Measurements from ENCODE around the gene CDC14A. TPM values are rescaled to one million over a fixed set of nuclear protein-coding genes. Genes with fewer than 3 reads are reported as not detected.

The CDC14A gene
- total and polyA plus RNA-seq, 12 donors, result 1.4 to 4.0 (median 3.1) TPM

- intact Hi-C loops (cut with DNase I), result loop anchor here in 8 of 10 donors (5.0 to 10.0 kb wide), 11 partner anchors 42 to 540 kb away; partner anchors contain the start of genes RTCA (in 2 of the 8), EXTL2 (in 1 of the 8), SASS6 (in 1 of the 8) and SLC30A7 (in 1 of the 8)
- WGBS, 2 donors, result 24 to 46% methylated on average over 2 of the region's 2 CpGs
- H3K4me1 ChIP-seq, result peaks cover 3 to 64% (median 58%) of the 10 kb centered on the region in 9 donors
- no peak for TF ChIP-seq CTCF (IDR thresholded peaks at IDR 0.05)
- DNase-seq (no peak), ATAC-seq (no peak)
- H3K9me3 ChIP-seq, result no peaks in the 10 kb centered on the region
- no peaks in the 10 kb centered on the region for H3K27me3 ChIP-seq
- peak overlapping the region in 1 of 10 donors; percentile 5 for H3K27ac ChIP-seq
- H3K36me3 ChIP-seq, result peaks cover 0 to 5% (median 0%) of the 10 kb centered on the region in 9 donors
- peak overlapping the region in 2 of 10 donors; percentile 75 to 84 for H3K4me3 ChIP-seq
Measured at GRCh38 chr1:100354971-100355394, 2.7 kb downstream of the CDC14A start.

GRCh38 chr1:100358210-100358609 is 5.9 kb downstream of the CDC14A start:
- WGBS, 2 donors, result 40 to 59% methylated on average over 2 of the region's 2 CpGs
- no peak for DNase-seq
- Histone ChIP-seq H3K27me3 (no peaks in the 10 kb centered on the region), H3K4me3 (no peak overlapping the region), H3K36me3 (peaks cover 0 to 11% (median 0%) of the 10 kb centered on the region in 9 donors), H3K27ac (peak overlapping the region in 7 of 10 donors; percentile 10 to 50 (median 32)), H3K9me3 (no peaks in the 10 kb centered on the region), H3K4me1 (peaks cover 3 to 77% (median 69%) of the 10 kb centered on the region in 9 donors)
- intact Hi-C loops (cut with DNase I), result loop anchor here in 6 of 10 donors (5.0 to 10.0 kb wide), 6 partner anchors 79 to 537 kb away; partner anchors contain the start of genes EXTL2 (in 1 of the 6), RTCA (in 1 of the 6), SASS6 (in 1 of the 6) and SLC30A7 (in 1 of the 6)
- no peak for ATAC-seq
- TF ChIP-seq CTCF (IDR thresholded peaks at IDR 0.05), result peak in 7 of 9 donors; percentile 15 to 43 (median 41)

GRCh38 chr1:100359139-100359538 is 6.8 kb downstream of the CDC14A start:
- Histone ChIP-seq H3K36me3 (peaks cover 0 to 11% (median 0%) of the 10 kb centered on the region in 9 donors), H3K27me3 (no peaks in the 10 kb centered on the region), H3K4me1 (peaks cover 0 to 68% (median 60%) of the 10 kb centered on the region in 9 donors), H3K9me3 (no peaks in the 10 kb centered on the region), H3K4me3 (no peak overlapping the region), H3K27ac (no peak overlapping the region)
- TF ChIP-seq CTCF (IDR thresholded peaks at IDR 0.05), result no peak
- DNase-seq (no peak), ATAC-seq (peak in 2 of 8 donors; percentile 34 to 35)
- intact Hi-C loops (cut with DNase I), result loop anchor here in 6 of 10 donors (5.0 to 10.0 kb wide), 6 partner anchors 78 to 536 kb away; partner anchors contain the start of genes EXTL2 (in 1 of the 6), RTCA (in 1 of the 6), SASS6 (in 1 of the 6) and SLC30A7 (in 1 of the 6)
- WGBS, 2 donors, result 77 to 87% methylated on average over 1 of the region's 1 CpG

- DNase-seq, result peak; percentile 47 to 49
- Histone ChIP-seq H3K4me1 (peaks cover 0 to 50% (median 42%) of the 10 kb centered on the region in 9 donors), H3K9me3 (no peaks in the 10 kb centered on the region), H3K36me3 (peaks cover 0 to 11% (median 0%) of the 10 kb centered on the region in 9 donors), H3K27me3 (no peaks in the 10 kb centered on the region), H3K4me3 (no peak overlapping the region), H3K27ac (peak overlapping the region in 6 of 10 donors; percentile 9 to 37 (median 24))
- 7 to 9% methylated on average over 2 of the region's 2 CpGs for WGBS, 2 donors
- TF ChIP-seq CTCF (IDR thresholded peaks at IDR 0.05), result no peak
- intact Hi-C loops (cut with DNase I), result no loop called here
- ATAC-seq, result peak; percentile 54 to 82 (median 76)
Measured at GRCh38 chr1:100360790-100361510, 8.6 kb downstream of the CDC14A start.

All from heart right ventricle (tissue), 16 donors.